ENCODE measurements around the gene CPLX1. TPM values are rescaled to one million over a fixed set of nuclear protein-coding genes. Genes with fewer than 3 reads are reported as not detected.

The CPLX1 gene
- total RNA-seq, 1 experiment from 2014 or later, result 14.5 TPM

GRCh38 chr4:821181-821591 is 4.7 kb downstream of the CPLX1 start:
- ATAC-seq (no peak), DNase-seq (ENCODE audit: low read depth, low spot score) (no peak)
- BruUV-seq (replicated peaks), result no TSS peak
- RAD21 ChIA-PET (ENCODE audit: low non-redundant PET in 1 of 2, low total read pairs in 2 of 2, uncharacterized antibody in 2 of 2, unreplicated experiment in 2 of 2), result no interaction called here
- no peak overlapping the region for H3K4me3 ChIP-seq (replicated peaks in 1 of 2; ENCODE audit: low read depth in 1 of 2, low read length in 2 of 2)
- H3K79me2 ChIP-seq (ENCODE audit: insufficient read depth, low read length), result no peaks in the 10 kb centered on the region
- POLR2A ChIA-PET, result no interaction called here
- no peak for TF ChIP-seq FOSL1 (IDR thresholded peaks at IDR 0.05; ENCODE audit: low read depth)
- TF ChIP-seq YY1 (IDR thresholded peaks at IDR 0.05; ENCODE audit: extremely low read depth, insufficient replicate concordance, low read depth, low read length), result no peak
- TF ChIP-seq EZH2phosphoT487 (IDR thresholded peaks at IDR 0.05; ENCODE audit: borderline replicate concordance), result no peak
- no peak for TF ChIP-seq EZH2 (IDR thresholded peaks at IDR 0.05)
- no peak for TF ChIP-seq JUND (IDR thresholded peaks at IDR 0.05)
- TF ChIP-seq ZBTB33 (IDR thresholded peaks at IDR 0.05; ENCODE audit: extremely low read depth, insufficient replicate concordance, low read length), result no peak
- TF ChIP-seq SP1 (IDR thresholded peaks at IDR 0.05; ENCODE audit: low read depth), result no peak
- TF ChIP-seq CEBPB (IDR thresholded peaks at IDR 0.05; ENCODE audit: low read depth), result no peak
- TF ChIP-seq, protein P1, sequence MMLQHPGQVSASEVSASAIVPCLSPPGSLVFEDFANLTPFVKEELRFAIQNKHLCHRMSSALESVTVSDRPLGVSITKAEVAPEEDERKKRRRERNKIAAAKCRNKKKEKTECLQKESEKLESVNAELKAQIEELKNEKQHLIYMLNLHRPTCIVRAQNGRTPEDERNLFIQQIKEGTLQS (IDR thresholded peaks at IDR 0.05), result no peak
- no peak for TF ChIP-seq CBX3 (IDR thresholded peaks at IDR 0.05; ENCODE audit: low read depth)
- no peak for TF ChIP-seq POLR2A (IDR thresholded peaks at IDR 0.05; ENCODE audit: borderline replicate concordance, extremely low read depth, insufficient read depth, insufficient read length)
- TF ChIP-seq ZFX (IDR thresholded peaks at IDR 0.05), result no peak
- no peak for TF ChIP-seq ELF1 (IDR thresholded peaks at IDR 0.05; ENCODE audit: borderline replicate concordance, low read depth)
- no peak for TF ChIP-seq TCF7L2 (IDR thresholded peaks at IDR 0.05; ENCODE audit: borderline replicate concordance, extremely low read depth, insufficient read depth, insufficient read length)
- no peak for TF ChIP-seq MAX (IDR thresholded peaks at IDR 0.05)
- TF ChIP-seq, protein P2, sequence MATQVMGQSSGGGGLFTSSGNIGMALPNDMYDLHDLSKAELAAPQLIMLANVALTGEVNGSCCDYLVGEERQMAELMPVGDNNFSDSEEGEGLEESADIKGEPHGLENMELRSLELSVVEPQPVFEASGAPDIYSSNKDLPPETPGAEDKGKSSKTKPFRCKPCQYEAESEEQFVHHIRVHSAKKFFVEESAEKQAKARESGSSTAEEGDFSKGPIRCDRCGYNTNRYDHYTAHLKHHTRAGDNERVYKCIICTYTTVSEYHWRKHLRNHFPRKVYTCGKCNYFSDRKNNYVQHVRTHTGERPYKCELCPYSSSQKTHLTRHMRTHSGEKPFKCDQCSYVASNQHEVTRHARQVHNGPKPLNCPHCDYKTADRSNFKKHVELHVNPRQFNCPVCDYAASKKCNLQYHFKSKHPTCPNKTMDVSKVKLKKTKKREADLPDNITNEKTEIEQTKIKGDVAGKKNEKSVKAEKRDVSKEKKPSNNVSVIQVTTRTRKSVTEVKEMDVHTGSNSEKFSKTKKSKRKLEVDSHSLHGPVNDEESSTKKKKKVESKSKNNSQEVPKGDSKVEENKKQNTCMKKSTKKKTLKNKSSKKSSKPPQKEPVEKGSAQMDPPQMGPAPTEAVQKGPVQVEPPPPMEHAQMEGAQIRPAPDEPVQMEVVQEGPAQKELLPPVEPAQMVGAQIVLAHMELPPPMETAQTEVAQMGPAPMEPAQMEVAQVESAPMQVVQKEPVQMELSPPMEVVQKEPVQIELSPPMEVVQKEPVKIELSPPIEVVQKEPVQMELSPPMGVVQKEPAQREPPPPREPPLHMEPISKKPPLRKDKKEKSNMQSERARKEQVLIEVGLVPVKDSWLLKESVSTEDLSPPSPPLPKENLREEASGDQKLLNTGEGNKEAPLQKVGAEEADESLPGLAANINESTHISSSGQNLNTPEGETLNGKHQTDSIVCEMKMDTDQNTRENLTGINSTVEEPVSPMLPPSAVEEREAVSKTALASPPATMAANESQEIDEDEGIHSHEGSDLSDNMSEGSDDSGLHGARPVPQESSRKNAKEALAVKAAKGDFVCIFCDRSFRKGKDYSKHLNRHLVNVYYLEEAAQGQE (IDR thresholded peaks at IDR 0.05; ENCODE audit: low read depth), result no peak
- no peak for TF ChIP-seq ZNF274 (IDR thresholded peaks at IDR 0.05; ENCODE audit: low read depth, low read length)
- no peak for TF ChIP-seq RAD21 (IDR thresholded peaks at IDR 0.05; ENCODE audit: low read depth)
- TF ChIP-seq POLR2AphosphoS5 (IDR thresholded peaks at IDR 0.05; ENCODE audit: low read depth, low read length), result no peak
- no peaks in the 10 kb centered on the region for H3K27me3 ChIP-seq (ENCODE audit: insufficient read depth, low read length)
- no peaks in the 10 kb centered on the region; a peak in 1 of 4 replicates for H3K4me1 ChIP-seq (ENCODE audit: control insufficient read depth in 1 of 2, insufficient read depth in 2 of 2, low read length in 2 of 2)
- no peak overlapping the region for H3K27ac ChIP-seq (ENCODE audit: low read depth, low read length)
- CTCF ChIA-PET, result no interaction called here
- no peaks in the 10 kb centered on the region for H3K9me2 ChIP-seq (ENCODE audit: insufficient read depth)
- no peaks in the 10 kb centered on the region for H3K36me3 ChIP-seq (ENCODE audit: control insufficient read depth in 1 of 2, insufficient read depth in 2 of 2, low read length in 2 of 2)
- H3K4me2 ChIP-seq (ENCODE audit: low read length), result no peak overlapping the region
- no peaks in the 10 kb centered on the region for H4K20me1 ChIP-seq (ENCODE audit: insufficient read depth)
- H3K9me3 ChIP-seq (ENCODE audit: control insufficient read depth in 1 of 2, insufficient read depth in 1 of 2, low read depth in 1 of 2, low read length in 2 of 2), result no peaks in the 10 kb centered on the region
- intact Hi-C loops (cut with micrococcal nuclease), result no loop called here
- H2AFZ ChIP-seq (ENCODE audit: low read depth, low read length, poor library complexity, severe bottlenecking), result no peak overlapping the region
- no peak overlapping the region for H3K9ac ChIP-seq (ENCODE audit: low read length)
